ENCODE results near the gene EIF3D.

EIF3D gene

DNA sequence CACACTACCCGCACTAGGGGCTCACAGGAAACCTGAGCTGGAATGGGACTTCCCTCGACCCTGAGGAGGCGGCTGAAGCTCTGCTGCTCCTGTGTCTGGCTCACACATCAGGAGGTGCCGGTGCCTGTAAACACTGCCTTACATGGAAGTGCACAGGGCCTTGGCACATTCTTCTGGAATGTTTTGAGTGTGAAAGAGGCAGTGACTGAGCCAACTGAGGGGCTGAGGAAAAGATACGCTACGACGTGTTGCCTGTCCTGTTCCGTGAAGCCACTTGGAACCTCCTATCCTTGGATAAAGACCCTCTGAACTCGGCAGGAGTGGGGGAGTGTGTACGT is 58.0 kb downstream of the EIF3D start:
- Histone ChIP-seq H3K4me3 (ENCODE audit: low read depth in 1 of 5, low read length in 5 of 5) (no peak overlapping the region), H3K9ac (ENCODE audit: low read length in 5 of 5) (no peak overlapping the region), H3K27ac (ENCODE audit: low read depth, low read length) (no peak overlapping the region)

DNA sequence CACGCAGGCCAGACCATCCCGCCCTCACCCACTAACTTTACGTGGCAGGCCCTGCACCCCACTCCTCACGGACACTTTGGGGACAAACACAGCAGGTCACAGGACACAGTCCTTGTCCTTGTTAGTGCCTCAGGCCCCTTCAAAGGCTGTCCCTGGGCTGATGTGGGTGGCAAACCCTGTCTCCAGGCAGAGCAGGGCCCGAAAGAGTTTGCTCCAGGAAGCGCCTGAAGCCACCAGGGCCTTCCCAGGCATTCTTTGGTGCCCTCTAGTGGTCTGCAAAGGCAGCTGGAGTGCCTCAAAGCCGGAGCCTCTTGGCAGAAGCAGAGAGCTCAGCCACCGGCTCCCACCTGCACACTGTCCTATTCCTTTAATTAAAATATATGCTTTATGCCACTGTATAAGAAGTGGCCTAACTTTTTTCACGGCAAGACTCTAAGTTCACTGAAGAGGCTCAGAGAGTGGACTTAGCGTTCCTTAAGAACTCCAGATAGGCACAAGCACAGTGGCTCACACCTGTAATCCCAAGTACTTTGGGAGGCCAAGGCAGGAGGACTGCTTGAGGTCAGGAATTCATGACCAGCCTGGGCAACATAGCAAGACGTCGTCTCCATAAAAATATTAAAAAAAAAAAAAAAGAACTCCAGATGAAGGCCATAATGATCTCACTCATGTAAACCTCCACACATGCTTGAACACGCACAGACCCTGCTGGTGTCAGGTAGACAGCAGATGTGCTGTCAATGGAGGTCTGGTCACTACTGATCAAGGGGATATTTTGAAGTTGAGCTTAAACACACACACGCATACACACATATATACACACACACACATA is 58.6 kb downstream of the EIF3D start:
- peaks cover 5 to 50% (median 35%) of the 10 kb centered on the region in 5 donors for H3K4me1 ChIP-seq (ENCODE audit: control insufficient read depth in 5 of 5, insufficient read depth in 5 of 5, low read length in 5 of 5)
- H3K9me3 ChIP-seq (ENCODE audit: control insufficient read depth in 5 of 5, low read length in 5 of 5): no peaks in the 10 kb centered on the region
- no peak overlapping the region for H3K4me3 ChIP-seq (ENCODE audit: low read depth in 1 of 5, low read length in 5 of 5)
- no peak overlapping the region for H3K27ac ChIP-seq (ENCODE audit: low read depth, low read length)
- H3K36me3 ChIP-seq (ENCODE audit: control insufficient read depth in 5 of 5, insufficient read depth in 5 of 5, low read length in 5 of 5): peaks cover 0 to 65% (median 60%) of the 10 kb centered on the region in 5 donors
- H3K27me3 ChIP-seq (ENCODE audit: control insufficient read depth in 5 of 5, insufficient read depth in 4 of 5, low read length in 5 of 5): no peaks in the 10 kb centered on the region
- H3K9ac ChIP-seq (ENCODE audit: low read length in 5 of 5): no peak overlapping the region

More for the DNA sequence above, 58.0 kb downstream of the EIF3D start:
- Histone ChIP-seq H3K27me3 (ENCODE audit: control insufficient read depth in 5 of 5, insufficient read depth in 4 of 5, low read length in 5 of 5) (no peaks in the 10 kb centered on the region), H3K9me3 (ENCODE audit: control insufficient read depth in 5 of 5, low read length in 5 of 5) (no peaks in the 10 kb centered on the region), H3K36me3 (ENCODE audit: control insufficient read depth in 5 of 5, insufficient read depth in 5 of 5, low read length in 5 of 5) (peaks cover 2 to 71% (median 63%) of the 10 kb centered on the region in 5 donors), H3K4me1 (ENCODE audit: control insufficient read depth in 5 of 5, insufficient read depth in 5 of 5, low read length in 5 of 5) (peaks cover 1 to 44% (median 29%) of the 10 kb centered on the region in 5 donors)

DNA sequence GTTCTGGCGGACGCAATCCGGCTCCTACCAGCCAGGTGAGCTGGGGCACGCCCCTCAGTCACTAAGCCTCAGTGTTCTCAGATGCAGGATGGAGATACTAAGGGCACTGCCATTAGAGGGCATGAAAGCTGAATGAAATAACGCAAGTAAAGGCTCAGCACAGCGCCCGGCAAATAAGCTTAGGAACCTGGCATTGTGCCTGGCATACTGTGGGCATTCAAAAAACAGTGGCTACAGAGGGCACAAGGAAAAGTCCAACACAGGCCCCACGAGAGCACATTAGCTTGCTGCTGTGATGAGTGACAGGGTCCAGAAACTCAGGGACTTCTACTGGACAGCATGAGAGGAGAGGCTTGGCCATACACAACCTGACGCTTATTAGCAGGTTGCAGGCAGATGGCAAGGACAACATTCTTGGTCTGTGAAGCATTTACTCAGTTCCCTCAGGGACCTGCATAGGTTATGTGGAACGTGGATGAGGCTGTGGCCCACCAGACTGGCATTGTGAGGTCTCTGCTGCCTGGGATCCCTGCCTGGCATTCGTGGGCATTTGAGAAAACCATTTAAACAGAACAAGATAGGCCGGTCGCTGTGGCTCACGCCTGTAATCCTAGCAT is 59.8 kb downstream of the EIF3D start:
- no peaks in the 10 kb centered on the region for H3K27me3 ChIP-seq (ENCODE audit: control insufficient read depth in 5 of 5, insufficient read depth in 4 of 5, low read length in 5 of 5)
- no peak overlapping the region for H3K27ac ChIP-seq (ENCODE audit: low read depth, low read length)
- peaks cover 6 to 62% (median 44%) of the 10 kb centered on the region in 5 donors for H3K4me1 ChIP-seq (ENCODE audit: control insufficient read depth in 5 of 5, insufficient read depth in 5 of 5, low read length in 5 of 5)
- no peak overlapping the region for H3K9ac ChIP-seq (ENCODE audit: low read length in 5 of 5)
- H3K4me3 ChIP-seq (ENCODE audit: low read depth in 1 of 5, low read length in 5 of 5): no peak overlapping the region
- H3K9me3 ChIP-seq (ENCODE audit: control insufficient read depth in 5 of 5, low read length in 5 of 5): no peaks in the 10 kb centered on the region
- peaks cover 0 to 53% (median 50%) of the 10 kb centered on the region in 5 donors for H3K36me3 ChIP-seq (ENCODE audit: control insufficient read depth in 5 of 5, insufficient read depth in 5 of 5, low read length in 5 of 5)

DNA sequence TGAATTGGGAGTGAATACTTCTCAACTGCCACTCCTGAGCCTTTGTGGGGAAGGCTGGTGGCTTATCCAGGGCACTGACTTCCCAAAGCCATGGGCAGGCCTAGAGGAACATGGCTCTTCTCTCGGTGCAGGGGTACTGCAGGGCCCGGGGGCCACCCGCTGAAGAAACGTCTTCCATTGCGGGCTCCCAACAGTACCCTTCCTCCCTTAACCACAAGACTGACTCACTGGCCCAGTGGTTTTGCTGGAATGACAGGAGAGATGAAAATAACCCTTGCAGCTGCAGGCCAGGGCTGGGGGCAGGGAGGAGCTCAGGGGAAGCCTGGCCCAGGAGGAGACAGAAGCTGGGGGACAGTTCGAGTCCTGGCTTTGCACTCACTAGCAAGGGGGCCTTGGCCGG is 61.0 kb downstream of the EIF3D start:
- H3K27ac ChIP-seq (ENCODE audit: low read depth, low read length): peak overlapping the region; percentile 77
- no peak overlapping the region for H3K4me3 ChIP-seq (ENCODE audit: low read depth in 1 of 5, low read length in 5 of 5)
- no peaks in the 10 kb centered on the region for H3K27me3 ChIP-seq (ENCODE audit: control insufficient read depth in 5 of 5, insufficient read depth in 4 of 5, low read length in 5 of 5)
- no peaks in the 10 kb centered on the region for H3K9me3 ChIP-seq (ENCODE audit: control insufficient read depth in 5 of 5, low read length in 5 of 5)
- H3K4me1 ChIP-seq (ENCODE audit: control insufficient read depth in 5 of 5, insufficient read depth in 5 of 5, low read length in 5 of 5): peaks cover 6 to 58% (median 42%) of the 10 kb centered on the region in 5 donors
- H3K36me3 ChIP-seq (ENCODE audit: control insufficient read depth in 5 of 5, insufficient read depth in 5 of 5, low read length in 5 of 5): peaks cover 0 to 41% (median 40%) of the 10 kb centered on the region in 5 donors
- peak overlapping the region in 1 of 5 donors; percentile 2 for H3K9ac ChIP-seq (ENCODE audit: low read length in 5 of 5)

DNA sequence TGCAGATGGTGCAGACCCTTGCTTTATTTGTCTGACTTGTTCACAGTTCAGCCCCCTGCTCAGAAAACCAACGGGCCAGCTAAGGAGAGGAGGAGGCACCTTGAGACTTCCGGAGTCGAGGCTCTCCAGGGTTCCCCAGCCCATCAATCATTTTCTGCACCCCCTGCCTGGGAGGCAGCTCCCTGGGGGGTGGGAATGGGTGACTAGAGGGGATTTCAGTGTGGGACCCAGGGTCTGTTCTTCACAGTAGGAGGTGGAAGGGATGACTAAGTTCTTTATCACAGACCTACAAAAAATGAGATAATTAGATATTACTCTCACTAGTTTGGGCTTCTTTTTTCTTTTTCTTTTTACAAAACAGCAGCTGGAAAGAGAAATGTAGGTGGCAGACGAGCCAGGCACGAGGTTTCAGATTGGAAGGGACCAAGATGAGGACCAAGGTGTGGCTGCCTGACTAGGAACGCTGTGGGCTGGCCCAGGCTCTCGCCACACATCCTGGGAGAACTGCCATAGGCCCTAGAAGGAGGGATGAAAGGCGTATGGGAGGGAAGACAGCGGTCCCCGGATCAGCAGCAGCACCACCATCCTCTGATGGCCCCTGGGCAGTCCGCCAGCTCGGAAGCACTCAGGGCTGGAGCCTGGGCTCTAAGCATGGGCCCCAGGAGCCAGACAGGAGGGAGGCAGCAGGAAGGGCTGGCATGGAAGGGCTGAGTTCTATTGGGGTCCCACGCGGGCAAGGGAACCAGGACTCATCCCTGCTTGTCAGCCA is 61.7 kb downstream of the EIF3D start:
- H3K4me1 ChIP-seq (ENCODE audit: control insufficient read depth in 5 of 5, insufficient read depth in 5 of 5, low read length in 5 of 5): peaks cover 6 to 62% (median 45%) of the 10 kb centered on the region in 5 donors
- peak overlapping the region; percentile 77 for H3K27ac ChIP-seq (ENCODE audit: low read depth, low read length)
- no peaks in the 10 kb centered on the region for H3K27me3 ChIP-seq (ENCODE audit: control insufficient read depth in 5 of 5, insufficient read depth in 4 of 5, low read length in 5 of 5)

DNA sequence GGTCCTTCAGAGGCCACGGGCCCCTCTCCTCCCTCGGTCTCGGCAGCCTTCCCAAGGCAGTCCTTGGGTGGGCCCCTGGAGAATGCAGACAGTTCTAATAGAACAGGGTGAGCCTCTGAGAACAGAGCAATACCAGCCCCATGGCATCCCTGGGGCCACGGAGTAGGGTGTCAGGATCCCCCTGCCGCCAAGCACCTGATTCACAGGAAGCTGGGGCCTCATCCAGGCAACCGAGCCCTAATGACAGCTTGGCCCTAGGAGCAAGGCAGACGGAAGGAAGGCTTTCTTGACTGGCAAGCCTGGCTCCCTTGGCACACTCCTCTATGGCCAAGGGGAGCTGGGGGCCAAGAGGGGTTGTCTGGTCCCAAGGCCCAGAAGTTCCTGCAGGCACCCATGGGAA is 62.7 kb downstream of the EIF3D start:
- Histone ChIP-seq H3K4me1 (ENCODE audit: control insufficient read depth in 5 of 5, insufficient read depth in 5 of 5, low read length in 5 of 5) (peaks cover 6 to 72% (median 53%) of the 10 kb centered on the region in 5 donors), H3K9me3 (ENCODE audit: control insufficient read depth in 5 of 5, low read length in 5 of 5) (no peaks in the 10 kb centered on the region), H3K4me3 (ENCODE audit: low read depth in 1 of 5, low read length in 5 of 5) (no peak overlapping the region), H3K9ac (ENCODE audit: low read length in 5 of 5) (peak overlapping the region in 3 of 5 donors; percentile 59 to 68 (median 60)), H3K27me3 (ENCODE audit: control insufficient read depth in 5 of 5, insufficient read depth in 4 of 5, low read length in 5 of 5) (no peaks in the 10 kb centered on the region), H3K36me3 (ENCODE audit: control insufficient read depth in 5 of 5, insufficient read depth in 5 of 5, low read length in 5 of 5) (peaks cover 0 to 26% (median 24%) of the 10 kb centered on the region in 5 donors), H3K27ac (ENCODE audit: low read depth, low read length) (peak overlapping the region; percentile 77)

More for the DNA sequence above, 61.7 kb downstream of the EIF3D start:
- no peaks in the 10 kb centered on the region for H3K9me3 ChIP-seq (ENCODE audit: control insufficient read depth in 5 of 5, low read length in 5 of 5)
- H3K9ac ChIP-seq (ENCODE audit: low read length in 5 of 5): no peak overlapping the region
- peaks cover 0 to 34% (median 32%) of the 10 kb centered on the region in 5 donors for H3K36me3 ChIP-seq (ENCODE audit: control insufficient read depth in 5 of 5, insufficient read depth in 5 of 5, low read length in 5 of 5)
- no peak overlapping the region for H3K4me3 ChIP-seq (ENCODE audit: low read depth in 1 of 5, low read length in 5 of 5)

DNA sequence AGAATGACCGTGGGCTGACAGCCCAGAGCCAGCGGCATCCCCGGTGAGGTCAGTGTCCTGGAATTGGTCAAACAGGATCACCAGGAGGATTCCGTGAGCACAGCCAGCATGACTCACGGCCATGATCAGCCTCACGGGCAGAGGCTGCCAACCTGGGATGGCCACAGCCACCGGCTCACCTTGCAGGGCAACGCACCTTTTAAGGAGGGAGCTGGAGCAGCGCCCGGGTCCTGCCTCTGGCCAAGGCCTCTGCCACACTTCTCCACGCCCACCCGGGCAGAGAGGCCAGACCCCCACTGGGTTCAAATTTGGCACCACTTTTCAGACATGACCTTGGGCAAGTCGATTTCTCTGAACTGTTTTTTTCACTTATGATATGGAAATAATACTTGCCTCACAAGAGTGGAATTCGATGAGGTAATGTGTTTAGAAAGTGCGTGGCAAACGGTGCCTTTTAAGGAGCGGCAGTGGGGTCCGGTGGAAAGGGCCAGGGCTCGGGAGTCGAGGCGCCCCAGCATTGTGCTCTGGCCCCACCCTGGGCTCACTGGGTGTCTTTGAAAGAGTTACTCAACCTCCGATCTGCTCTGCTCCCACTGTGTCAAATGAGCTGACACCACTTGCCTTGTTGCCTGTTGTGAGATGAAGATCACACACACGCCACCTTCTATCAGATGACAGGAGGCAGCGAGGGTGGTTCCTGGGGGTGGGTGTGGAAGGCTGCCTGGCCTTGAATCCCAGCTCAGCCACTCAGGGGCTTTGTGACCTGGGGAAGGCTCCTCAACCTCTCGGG is 63.5 kb downstream of the EIF3D start:
- H3K4me1 ChIP-seq (ENCODE audit: control insufficient read depth in 5 of 5, insufficient read depth in 5 of 5, low read length in 5 of 5): peaks cover 6 to 74% (median 49%) of the 10 kb centered on the region in 5 donors
- H3K27ac ChIP-seq (ENCODE audit: low read depth, low read length): peak overlapping the region; percentile 77
- no peaks in the 10 kb centered on the region for H3K9me3 ChIP-seq (ENCODE audit: control insufficient read depth in 5 of 5, low read length in 5 of 5)
- no peak overlapping the region for H3K4me3 ChIP-seq (ENCODE audit: low read depth in 1 of 5, low read length in 5 of 5)
- no peaks in the 10 kb centered on the region for H3K27me3 ChIP-seq (ENCODE audit: control insufficient read depth in 5 of 5, insufficient read depth in 4 of 5, low read length in 5 of 5)
- H3K36me3 ChIP-seq (ENCODE audit: control insufficient read depth in 5 of 5, insufficient read depth in 5 of 5, low read length in 5 of 5): peaks cover 0 to 20% (median 17%) of the 10 kb centered on the region in 5 donors
- H3K9ac ChIP-seq (ENCODE audit: low read length in 5 of 5): peak overlapping the region in 3 of 5 donors; percentile 59 to 68 (median 60)

DNA sequence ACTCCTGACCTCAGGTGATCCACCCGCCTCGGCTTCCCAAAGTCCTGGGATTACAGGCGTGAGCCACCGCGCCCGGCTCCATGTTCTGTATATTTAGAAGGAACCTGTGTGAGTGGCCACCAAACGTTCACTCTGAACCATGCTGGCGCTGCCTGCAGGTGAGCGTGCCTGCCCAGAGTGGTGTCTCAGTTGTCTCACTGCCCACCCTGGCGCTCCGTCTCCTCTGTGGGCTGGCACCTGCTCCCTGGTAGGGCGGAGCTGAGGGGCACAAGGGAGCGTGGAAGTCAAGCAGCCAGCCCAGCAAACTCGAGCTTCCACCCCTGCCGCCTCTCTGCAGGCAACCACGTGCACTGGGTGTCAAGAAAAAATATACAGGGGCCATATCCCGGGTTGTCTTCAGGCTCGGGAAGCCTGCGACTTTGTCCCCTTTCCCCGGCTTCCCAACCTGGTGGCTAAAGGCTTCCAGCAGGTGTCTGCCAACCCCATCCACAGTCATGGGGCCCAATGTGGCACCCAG is 64.2 kb downstream of the EIF3D start:
- peaks cover 0 to 20% (median 17%) of the 10 kb centered on the region in 5 donors for H3K36me3 ChIP-seq (ENCODE audit: control insufficient read depth in 5 of 5, insufficient read depth in 5 of 5, low read length in 5 of 5)
- peaks cover 5 to 68% (median 44%) of the 10 kb centered on the region in 5 donors for H3K4me1 ChIP-seq (ENCODE audit: control insufficient read depth in 5 of 5, insufficient read depth in 5 of 5, low read length in 5 of 5)
- peak overlapping the region in 2 of 5 donors; percentile 38 to 41 for H3K9ac ChIP-seq (ENCODE audit: low read length in 5 of 5)
- no peaks in the 10 kb centered on the region for H3K9me3 ChIP-seq (ENCODE audit: control insufficient read depth in 5 of 5, low read length in 5 of 5)
- H3K4me3 ChIP-seq (ENCODE audit: low read depth in 1 of 5, low read length in 5 of 5): no peak overlapping the region
- peak overlapping the region; percentile 77 for H3K27ac ChIP-seq (ENCODE audit: low read depth, low read length)
- H3K27me3 ChIP-seq (ENCODE audit: control insufficient read depth in 5 of 5, insufficient read depth in 4 of 5, low read length in 5 of 5): no peaks in the 10 kb centered on the region

DNA sequence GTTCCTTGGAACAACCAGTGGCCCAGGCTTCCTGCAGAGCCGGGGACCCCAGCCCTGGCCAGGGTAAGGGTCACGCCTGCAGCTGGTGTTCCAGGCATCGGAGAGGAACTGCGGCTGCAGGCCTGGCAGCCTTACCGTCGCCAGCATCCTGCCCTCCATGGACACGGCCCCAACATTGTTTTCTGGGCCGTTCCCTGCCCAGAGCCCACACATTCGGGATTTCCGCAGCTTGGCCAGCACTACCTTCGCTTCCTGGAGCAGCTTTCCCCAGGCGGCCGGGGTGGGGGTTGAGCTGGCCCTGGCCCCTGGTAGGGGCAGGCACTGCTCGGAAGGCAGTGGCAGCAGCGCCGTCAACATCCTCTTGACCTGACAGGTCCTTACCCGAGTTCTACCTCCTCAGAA is 65.2 kb downstream of the EIF3D start:
- H3K27me3 ChIP-seq (ENCODE audit: control insufficient read depth in 5 of 5, insufficient read depth in 4 of 5, low read length in 5 of 5): no peaks in the 10 kb centered on the region

More for the DNA sequence above, 65.2 kb downstream of the EIF3D start:
- Histone ChIP-seq H3K36me3 (ENCODE audit: control insufficient read depth in 5 of 5, insufficient read depth in 5 of 5, low read length in 5 of 5) (peaks cover 0 to 20% (median 15%) of the 10 kb centered on the region in 5 donors), H3K9ac (ENCODE audit: low read length in 5 of 5) (no peak overlapping the region), H3K9me3 (ENCODE audit: control insufficient read depth in 5 of 5, low read length in 5 of 5) (no peaks in the 10 kb centered on the region), H3K27ac (ENCODE audit: low read depth, low read length) (peak overlapping the region; percentile 77), H3K4me1 (ENCODE audit: control insufficient read depth in 5 of 5, insufficient read depth in 5 of 5, low read length in 5 of 5) (peaks cover 5 to 64% (median 44%) of the 10 kb centered on the region in 5 donors), H3K4me3 (ENCODE audit: low read depth in 1 of 5, low read length in 5 of 5) (no peak overlapping the region)

Measured in subcutaneous abdominal adipose tissue (tissue), 5 donors.